ENCODE data around the gene ATG3.

GRCh38 chr3:112508261-112508660 is 53.5 kb downstream of the ATG3 start:
- TF ChIP-seq CTCF (optimal IDR thresholded peaks at IDR 0.05 in 1 of 3, IDR thresholded peaks at IDR 0.05 in 1 of 3, conservative IDR thresholded peaks at IDR 0.05 in 1 of 3; ENCODE audit: extremely low read depth in 1 of 3, insufficient read depth in 2 of 3, low read length in 3 of 3) (no peak), EZH2 (IDR thresholded peaks at IDR 0.05; ENCODE audit: low read length) (no peak)
